Colonic mucosa (tissue), 4 donors: ENCODE results near the gene PRKCH. TPM values are rescaled to one million over a fixed set of nuclear protein-coding genes. Genes with fewer than 3 reads are reported as not detected.

Source experiments
- DNase-seq: peaks from one replicate; pipeline ENCODE4 v3.0.0-alpha.2; 2020
- H3K27ac ChIP-seq: fragments of 200-600 bp; one replicate; pipeline ENCODE4 v1.8.0; 2021
- H3K27me3 ChIP-seq: fragments of 200-600 bp; one replicate; pipeline ENCODE4 v1.8.0; 2021
- H3K36me3 ChIP-seq: fragments of 200-600 bp; one replicate; pipeline ENCODE4 v1.8.0; 2021
- H3K4me1 ChIP-seq: fragments of 200-600 bp; one replicate; pipeline ENCODE4 v1.8.0; 2021; ENCODE audit warnings: mild to moderate bottlenecking
- H3K4me3 ChIP-seq: fragments of 200-600 bp; one replicate; pipeline ENCODE4 v1.8.0; 2021
- H3K9ac ChIP-seq, 2 donors: one replicate each; pipeline ENCODE4 v1.7.0; 2013; ENCODE audit warnings: control low read depth in 2 of 2, low read depth in 2 of 2, low read length in 2 of 2
- H3K9me3 ChIP-seq: fragments of 200-600 bp; one replicate; pipeline ENCODE4 v1.8.0; 2021
- intact Hi-C: fragments of 100-400 bp; cut with DNase I; formaldehyde crosslinking; loops from one replicate; pipeline ENCODE4 v1.14.1; 2022
- total RNA-seq, 2 donors: library from RNA; stranded (reverse); fragmentation: NEBNext Ultra II Directional in 1 of 2; extraction: Animal tissue kit (Norgen Biotek cat#: 25700) in 1 of 2; gene quantifications; one replicate each; pipeline ENCODE4 v1.2.1, GENCODE V29; 2021
- TF ChIP-seq, protein P1 (sequence below): fragments of 200-600 bp; IDR thresholded peaks from one replicate; pipeline ENCODE4 v1.8.0; 2022; ENCODE audit warnings: antibody characterized with exemption, mild to moderate bottlenecking
- donor health status: healthy.
- donor health status: DM: no; HTN: no; CAD: no.
- donor health status: DM: no; HTN: no; CAD: no.

Gene PRKCH
- total RNA-seq, 2 donors from 2014 or later, result 11.4 to 11.5 TPM

DNA sequence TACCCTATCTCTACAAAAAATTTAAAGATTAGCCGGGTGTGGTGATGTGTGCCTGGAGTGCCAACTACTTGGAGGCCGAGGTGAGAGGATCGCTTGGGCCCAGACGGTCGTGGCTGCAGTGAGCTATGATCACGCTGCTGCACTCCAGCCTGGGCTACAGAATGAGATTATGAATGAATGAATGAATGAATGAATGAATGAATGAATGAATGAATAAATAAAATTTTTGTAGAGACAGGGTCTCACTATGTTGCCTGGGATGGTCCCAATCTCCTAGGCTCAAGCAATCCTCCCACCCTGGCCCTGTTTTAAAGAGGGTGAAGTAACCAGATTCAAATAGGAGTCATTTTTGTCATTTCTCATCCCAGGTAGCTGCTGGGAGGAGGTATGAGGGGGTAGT lies 197.7 kb downstream of the PRKCH start:
- Histone ChIP-seq H3K36me3 (no peaks in the 10 kb centered on the region), H3K9ac (no peak overlapping the region), H3K27ac (no peak overlapping the region), H3K9me3 (no peaks in the 10 kb centered on the region), H3K4me1 (peaks cover 7% of the 10 kb centered on the region), H3K4me3 (no peak overlapping the region), H3K27me3 (no peaks in the 10 kb centered on the region)
- no peak for DNase-seq
- intact Hi-C loops, result no loop called here
- TF ChIP-seq, protein P1, sequence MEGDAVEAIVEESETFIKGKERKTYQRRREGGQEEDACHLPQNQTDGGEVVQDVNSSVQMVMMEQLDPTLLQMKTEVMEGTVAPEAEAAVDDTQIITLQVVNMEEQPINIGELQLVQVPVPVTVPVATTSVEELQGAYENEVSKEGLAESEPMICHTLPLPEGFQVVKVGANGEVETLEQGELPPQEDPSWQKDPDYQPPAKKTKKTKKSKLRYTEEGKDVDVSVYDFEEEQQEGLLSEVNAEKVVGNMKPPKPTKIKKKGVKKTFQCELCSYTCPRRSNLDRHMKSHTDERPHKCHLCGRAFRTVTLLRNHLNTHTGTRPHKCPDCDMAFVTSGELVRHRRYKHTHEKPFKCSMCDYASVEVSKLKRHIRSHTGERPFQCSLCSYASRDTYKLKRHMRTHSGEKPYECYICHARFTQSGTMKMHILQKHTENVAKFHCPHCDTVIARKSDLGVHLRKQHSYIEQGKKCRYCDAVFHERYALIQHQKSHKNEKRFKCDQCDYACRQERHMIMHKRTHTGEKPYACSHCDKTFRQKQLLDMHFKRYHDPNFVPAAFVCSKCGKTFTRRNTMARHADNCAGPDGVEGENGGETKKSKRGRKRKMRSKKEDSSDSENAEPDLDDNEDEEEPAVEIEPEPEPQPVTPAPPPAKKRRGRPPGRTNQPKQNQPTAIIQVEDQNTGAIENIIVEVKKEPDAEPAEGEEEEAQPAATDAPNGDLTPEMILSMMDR, result no peak

DNA sequence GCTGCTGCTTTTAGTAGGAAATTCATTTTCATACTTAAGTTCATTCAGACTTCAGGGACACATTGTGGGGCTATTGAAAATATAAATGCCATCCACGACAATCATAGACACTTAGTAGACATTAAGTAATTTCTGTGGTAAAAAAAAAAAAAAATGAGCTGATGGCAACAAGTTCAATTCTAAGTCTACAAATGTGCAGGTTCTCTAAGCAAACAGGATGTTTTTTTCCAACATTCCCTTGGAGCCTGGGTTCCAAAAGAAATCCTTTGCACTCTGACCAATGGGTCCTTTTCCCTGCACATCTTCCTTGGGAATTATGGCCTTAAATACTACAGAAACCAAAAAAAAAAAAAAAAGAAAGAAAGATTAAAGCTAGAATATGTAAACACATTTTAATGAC lies 198.4 kb downstream of the PRKCH start:
- H3K4me1 ChIP-seq, result peaks cover 9% of the 10 kb centered on the region
- no peaks in the 10 kb centered on the region for H3K36me3 ChIP-seq
- no peaks in the 10 kb centered on the region for H3K27me3 ChIP-seq

DNA sequence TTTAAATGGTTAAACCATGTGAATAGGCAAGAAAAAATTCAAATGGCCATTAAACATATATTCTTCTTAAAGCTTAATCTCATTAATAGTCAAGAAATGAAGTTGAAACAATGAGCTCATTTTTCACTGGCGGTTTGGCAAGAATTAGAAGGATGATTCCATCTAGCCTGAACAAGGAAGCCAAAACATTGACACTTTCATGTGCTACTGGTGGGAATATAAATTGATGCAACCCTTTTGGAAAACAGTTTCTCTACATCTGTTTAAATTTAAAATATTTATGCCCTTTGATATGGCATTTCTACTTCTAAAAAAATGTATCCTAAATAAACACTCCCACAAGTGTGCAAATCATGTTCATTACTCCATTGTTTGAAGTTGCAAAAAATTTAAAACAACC lies 199.2 kb downstream of the PRKCH start:
- Histone ChIP-seq H3K27me3 (no peaks in the 10 kb centered on the region), H3K9me3 (no peaks in the 10 kb centered on the region), H3K9ac (no peak overlapping the region), H3K27ac (no peak overlapping the region), H3K4me3 (no peak overlapping the region), H3K4me1 (peaks cover 18% of the 10 kb centered on the region), H3K36me3 (no peaks in the 10 kb centered on the region)
- TF ChIP-seq, protein P1, result no peak
- no peak for DNase-seq
- intact Hi-C loops, result no loop called here

More for the DNA sequence above, 198.4 kb downstream of the PRKCH start:
- H3K27ac ChIP-seq, result no peak overlapping the region
- H3K9ac ChIP-seq, result no peak overlapping the region
- DNase-seq, result no peak
- intact Hi-C loops, result no loop called here
- TF ChIP-seq, protein P1, result no peak
- no peak overlapping the region for H3K4me3 ChIP-seq
- no peaks in the 10 kb centered on the region for H3K9me3 ChIP-seq

DNA sequence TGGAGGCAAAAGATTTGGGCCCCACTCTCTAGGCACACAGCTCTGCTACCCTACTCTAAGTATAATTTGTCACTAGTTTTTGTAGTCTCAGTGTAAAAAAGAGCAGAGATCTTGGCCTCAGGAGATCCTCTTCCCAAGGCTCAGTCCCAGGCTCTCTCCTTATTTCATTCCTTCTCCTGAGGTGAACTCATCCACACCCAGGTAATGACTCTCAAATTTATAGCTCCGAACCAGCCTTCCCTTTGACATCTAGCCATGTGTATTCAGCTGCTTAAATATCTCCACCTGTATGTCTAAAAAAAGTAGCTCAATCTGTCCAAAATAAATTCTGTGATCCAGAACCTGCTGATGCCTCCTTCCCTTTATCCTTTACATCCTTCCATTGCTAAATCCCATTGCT lies 200.4 kb downstream of the PRKCH start:
- peaks cover 26% of the 10 kb centered on the region for H3K4me1 ChIP-seq
- peak; percentile 42 for DNase-seq

DNA sequence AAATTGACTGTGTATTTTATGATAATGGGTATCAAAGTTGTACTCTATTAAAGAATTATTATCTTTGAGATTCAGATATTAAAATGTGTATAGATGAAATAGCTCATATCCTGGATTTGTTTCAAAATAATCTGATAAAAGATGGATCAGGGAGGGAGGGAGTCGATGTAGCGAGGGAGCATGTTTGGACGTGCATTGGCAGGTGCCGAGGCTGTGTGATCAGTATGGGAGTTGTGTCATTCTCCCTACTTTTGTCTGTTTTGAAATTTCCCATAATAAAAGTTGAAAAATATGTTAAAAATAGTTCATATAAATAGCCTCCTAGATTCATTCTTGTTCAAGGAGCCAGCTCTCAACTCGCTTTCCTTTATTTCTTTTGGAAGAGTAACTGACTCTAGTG lies 202.4 kb downstream of the PRKCH start:
- no peak for DNase-seq
- Histone ChIP-seq H3K4me3 (no peak overlapping the region), H3K9me3 (no peaks in the 10 kb centered on the region), H3K27me3 (no peaks in the 10 kb centered on the region), H3K27ac (peak overlapping the region; percentile 53), H3K9ac (no peak overlapping the region), H3K4me1 (peaks cover 33% of the 10 kb centered on the region), H3K36me3 (no peaks in the 10 kb centered on the region)
- intact Hi-C loops, result no loop called here
- TF ChIP-seq, protein P1, result no peak

More for the DNA sequence above, 200.4 kb downstream of the PRKCH start:
- no peaks in the 10 kb centered on the region for H3K9me3 ChIP-seq
- H3K4me3 ChIP-seq, result no peak overlapping the region
- no peak overlapping the region for H3K9ac ChIP-seq
- TF ChIP-seq, protein P1, result no peak
- H3K36me3 ChIP-seq, result no peaks in the 10 kb centered on the region
- H3K27me3 ChIP-seq, result no peaks in the 10 kb centered on the region
- no peak overlapping the region for H3K27ac ChIP-seq
- intact Hi-C loops, result no loop called here
